Esophagus squamous epithelium (tissue), 5 donors: ENCODE results near the gene DCAF6. TPM values are rescaled to one million over a fixed set of nuclear protein-coding genes. Genes with fewer than 3 reads are reported as not detected.

Source experiments
- DNase-seq: peaks from one replicate; lab custom pipeline; 2025; lab: John Stamatoyannopoulos, UW
- H3K27ac ChIP-seq, 4 donors: fragments of 200-600 bp; sonication (generic); one replicate each; pipeline ENCODE4 v1.5.1; 2016 to 2019; ENCODE audit warnings: mild to moderate bottlenecking in 1 of 4
- H3K27me3 ChIP-seq, 4 donors: fragments of 200-600 bp; sonication (generic); 1 replicate in 3 of 4; 2 replicates in 1 of 4; pipeline versions ENCODE4 v1.5.1 to v1.6.0; 2017 to 2021; ENCODE audit warnings: antibody characterized with exemption in 1 of 4
- H3K36me3 ChIP-seq, 3 donors: fragments of 200-600 bp; sonication (generic); one replicate each; pipeline ENCODE4 v1.5.1; 2016 to 2019
- H3K4me1 ChIP-seq, 3 donors: fragments of 200-600 bp; sonication (generic); one replicate each; pipeline ENCODE4 v1.5.1; 2017 to 2019
- H3K4me3 ChIP-seq, 4 donors: fragments of 200-600 bp; sonication (generic); 1 replicate in 3 of 4; 2 replicates in 1 of 4; pipeline ENCODE4 v1.5.1; 2016 to 2019; ENCODE audit warnings: mild to moderate bottlenecking in 2 of 4, moderate library complexity in 1 of 4
- H3K9me3 ChIP-seq, 3 donors: fragments of 200-600 bp; sonication (generic); one replicate each; pipeline ENCODE4 v1.5.1; 2016 to 2019
- CTCF ChIP-seq, 6 experiments: fragments of 450-650 bp in 4 of 6; fragments of 200-600 bp in 2 of 6; sonication (generic) in 2 of 6; IDR thresholded peaks; one replicate each; pipeline ENCODE4 v1.5.1; 2016 to 2019; ENCODE audit warnings: antibody characterized with exemption in 6 of 6, mild to moderate bottlenecking in 4 of 6, moderate library complexity in 4 of 6
- POLR2A ChIP-seq, 4 donors: fragments of 450-650 bp; IDR thresholded peaks; one replicate each; pipeline ENCODE4 v1.6.1; 2017; ENCODE audit warnings: antibody characterized with exemption in 4 of 4, mild to moderate bottlenecking in 4 of 4, moderate library complexity in 3 of 4
- WGBS, 2 donors: methylation state at CpG; one replicate each; pipeline ENCODE4 v1.1.5; 2018; 5-methylcytosine and 5-hydroxymethylcytosine counted together
- intact Hi-C: fragments of 100-400 bp; cut with DNase I; formaldehyde crosslinking; loops from one replicate; pipeline ENCODE4 v1.15.0; 2022
- small RNA-seq, 4 donors: library from RNA; depleted of rRNA; stranded (forward); fragments of <200 nt; gene quantifications; one replicate each; pipeline ENCODE3, GENCODE V24; 2016
- total RNA-seq, 4 donors: library from RNA; depleted of rRNA; stranded (reverse); fragments of >200 nt; gene quantifications; one replicate each; pipeline ENCODE4 v1.1.0, GENCODE V29; 2016
- donor health status: DM: yes; HTN: yes; CAD: no.

The DCAF6 gene
- total RNA-seq, 4 donors from 2014 or later = 20.1 to 65.8 (median 44.5) TPM

GRCh38 chr1:168121401-168122011 lies 185.0 kb downstream of the DCAF6 start:
- WGBS, 2 donors = 43% methylated on average over 5 of the region's 7 CpGs; no CpG with 5 or more reads in 1 of the 2 donors
- H3K4me1 ChIP-seq = peaks cover 19 to 41% (median 20%) of the 10 kb centered on the region in 3 donors
- TF ChIP-seq CTCF (IDR thresholded peaks at IDR 0.05) (no peak), POLR2A (IDR thresholded peaks at IDR 0.05) (no peak)
- peak overlapping the region; percentile 46 to 79 (median 68) for H3K27ac ChIP-seq
- no peaks in the 10 kb centered on the region for H3K27me3 ChIP-seq
- intact Hi-C loops = no loop called here
- peaks cover 0 to 5% (median 0%) of the 10 kb centered on the region in 3 donors for H3K36me3 ChIP-seq
- H3K4me3 ChIP-seq = peak overlapping the region in 1 of 4 donors; percentile 19
- H3K9me3 ChIP-seq = no peaks in the 10 kb centered on the region
- DNase-seq = no peak

DNA sequence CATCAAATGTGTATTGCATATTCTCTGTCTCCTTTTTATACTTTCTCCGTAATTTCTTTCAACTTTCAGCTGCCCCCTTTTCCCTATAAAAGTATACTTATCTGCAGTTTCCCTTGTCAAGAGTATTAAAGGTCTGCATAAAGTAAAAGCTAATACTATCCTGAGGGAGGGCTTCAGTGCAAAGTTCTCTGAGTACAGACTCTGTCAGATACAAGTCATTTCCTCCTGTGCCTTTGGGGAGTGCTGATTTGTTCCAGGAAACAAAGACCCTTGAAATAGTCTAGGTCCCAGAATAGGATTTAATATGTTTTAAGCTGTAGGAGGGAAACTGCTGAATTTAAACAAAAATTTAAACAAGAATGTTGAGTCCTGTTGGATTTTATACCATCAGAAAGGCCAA lies 188.6 kb downstream of the DCAF6 start:
- Histone ChIP-seq H3K4me1 (peaks cover 19 to 36% (median 20%) of the 10 kb centered on the region in 3 donors), H3K27ac (no peak overlapping the region), H3K27me3 (no peaks in the 10 kb centered on the region), H3K36me3 (peaks cover 0 to 7% (median 0%) of the 10 kb centered on the region in 3 donors), H3K4me3 (no peak overlapping the region), H3K9me3 (no peaks in the 10 kb centered on the region)
- WGBS, 2 donors = 93 to 94% methylated on average over 1 of the region's 1 CpG
- no peak for TF ChIP-seq POLR2A (IDR thresholded peaks at IDR 0.05)
- no peak for DNase-seq
- intact Hi-C loops = no loop called here

Small RNA genes within 50 kb of the gene (small RNA-seq; reads per million reads assigned to genes)
- 0 reads per million in 4 donors for gene MIR1255B2

Other genes with a start within 250 kb of the DCAF6 start
- 10 to 100 TPM; 36.6 to 80.5 (median 74.3) TPM for gene MPZL1, start 214.7 kb upstream of the DCAF6 start, total RNA-seq
- gene ADCY10, start 22.5 kb upstream of the DCAF6 start, total RNA-seq = not detected
- 10 to 100 TPM; 13.2 to 62.7 (median 27.4) TPM for gene MPC2, start 389 bp downstream of the DCAF6 start, total RNA-seq
- 10 to 100 TPM in 1 of 4 donors, 1 to 10 TPM in 3; 1.7 to 12.2 (median 3.9) TPM for gene GPR161, start 200.2 kb downstream of the DCAF6 start, total RNA-seq
- 10 to 100 TPM; 14.5 to 45.1 (median 23.7) TPM for gene TIPRL, start 242.3 kb downstream of the DCAF6 start, total RNA-seq